Neural progenitor cell (in vitro differentiated cells): ENCODE results near the gene SIRPB1.

ENCODE experiments used
- EZH2phosphoT487 ChIP-seq: fragments of 200-600 bp; sonication (generic); IDR thresholded peaks from 2 replicates; pipeline ENCODE4 v1.6.1; 2017; ENCODE audit warnings: antibody characterized with exemption
- TF ChIP-seq, protein P1 (sequence below): fragments of 200-600 bp; sonication (generic); IDR thresholded peaks from 2 replicates; pipeline ENCODE4 v1.5.1; 2017; ENCODE audit warnings: antibody characterized with exemption, mild to moderate bottlenecking

DNA sequence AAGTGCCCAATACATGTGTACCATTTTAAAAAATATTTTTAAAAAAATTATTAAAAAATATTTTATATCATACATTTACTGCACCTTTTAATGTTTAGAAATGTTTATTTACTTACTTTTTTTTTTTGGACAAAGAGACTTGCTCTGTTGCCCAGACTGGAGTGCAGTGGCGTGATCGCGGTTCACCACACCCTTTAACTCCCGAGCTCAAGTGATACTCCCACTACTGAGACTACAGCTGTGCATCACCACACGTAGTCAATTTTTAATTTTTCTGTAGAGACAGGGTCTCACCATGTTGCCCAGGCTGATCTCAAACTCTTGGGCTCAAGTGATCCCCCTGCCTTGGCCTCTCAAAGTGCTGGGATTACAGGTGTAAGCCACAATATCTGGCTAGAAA, 47.0 kb upstream of the SIRPB1 start:
- TF ChIP-seq, protein P1, sequence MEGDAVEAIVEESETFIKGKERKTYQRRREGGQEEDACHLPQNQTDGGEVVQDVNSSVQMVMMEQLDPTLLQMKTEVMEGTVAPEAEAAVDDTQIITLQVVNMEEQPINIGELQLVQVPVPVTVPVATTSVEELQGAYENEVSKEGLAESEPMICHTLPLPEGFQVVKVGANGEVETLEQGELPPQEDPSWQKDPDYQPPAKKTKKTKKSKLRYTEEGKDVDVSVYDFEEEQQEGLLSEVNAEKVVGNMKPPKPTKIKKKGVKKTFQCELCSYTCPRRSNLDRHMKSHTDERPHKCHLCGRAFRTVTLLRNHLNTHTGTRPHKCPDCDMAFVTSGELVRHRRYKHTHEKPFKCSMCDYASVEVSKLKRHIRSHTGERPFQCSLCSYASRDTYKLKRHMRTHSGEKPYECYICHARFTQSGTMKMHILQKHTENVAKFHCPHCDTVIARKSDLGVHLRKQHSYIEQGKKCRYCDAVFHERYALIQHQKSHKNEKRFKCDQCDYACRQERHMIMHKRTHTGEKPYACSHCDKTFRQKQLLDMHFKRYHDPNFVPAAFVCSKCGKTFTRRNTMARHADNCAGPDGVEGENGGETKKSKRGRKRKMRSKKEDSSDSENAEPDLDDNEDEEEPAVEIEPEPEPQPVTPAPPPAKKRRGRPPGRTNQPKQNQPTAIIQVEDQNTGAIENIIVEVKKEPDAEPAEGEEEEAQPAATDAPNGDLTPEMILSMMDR: no peak
- TF ChIP-seq EZH2phosphoT487: no peak
